Peyer's patch (tissue), 4 donors: ENCODE measurements around the gene YTHDF1.

Experiments used
- POLR2A ChIP-seq, 2 donors: fragments of 450-650 bp; IDR thresholded peaks; one replicate each; pipeline ENCODE4 v1.5.1; 2017; ENCODE audit warnings: antibody characterized with exemption in 2 of 2, mild to moderate bottlenecking in 2 of 2, moderate library complexity in 2 of 2
- TF ChIP-seq, protein P1 (sequence below), 6 experiments: fragments of 450-650 bp in 4 of 6; fragments of 200-600 bp in 2 of 6; sonication (generic) in 1 of 6; IDR thresholded peaks; one replicate each; pipeline ENCODE4 v1.5.1; 2017 to 2019; ENCODE audit warnings: antibody characterized with exemption in 6 of 6, mild to moderate bottlenecking in 3 of 6, moderate library complexity in 1 of 6

DNA sequence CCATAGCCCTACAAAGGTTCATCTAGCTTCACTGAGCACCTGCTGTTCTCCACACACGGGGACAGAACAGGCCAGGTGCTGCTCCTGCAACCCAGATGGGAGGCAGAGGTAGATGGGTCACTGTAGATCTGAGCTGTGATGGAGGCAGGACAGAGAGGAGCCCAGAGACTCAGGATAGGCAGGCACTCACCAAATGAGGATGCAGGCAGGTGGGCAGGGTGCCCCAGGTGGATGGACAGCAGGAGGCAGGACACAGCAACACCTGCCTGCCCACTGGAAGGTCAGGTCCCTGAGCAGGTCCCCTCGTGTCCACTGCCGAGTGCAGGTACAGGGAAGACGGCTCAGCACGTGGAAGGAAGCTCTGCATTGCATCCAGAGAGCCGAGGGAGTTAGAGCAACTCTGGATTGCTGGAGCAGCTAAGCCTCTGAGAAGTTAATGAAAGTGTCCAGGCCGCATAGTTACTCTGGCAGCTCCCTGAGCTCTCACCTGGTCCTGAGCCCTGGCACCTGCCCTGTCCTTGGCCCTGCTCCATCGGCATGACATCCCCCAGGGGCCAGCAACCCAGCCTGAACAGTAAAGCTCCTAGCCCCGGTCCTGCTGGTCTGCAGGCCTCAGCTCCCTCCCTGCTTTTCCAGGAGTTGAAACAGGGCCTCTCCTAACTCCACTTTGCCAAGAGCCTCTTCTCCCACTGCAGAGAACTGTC, 4.9 kb upstream of the YTHDF1 start:
- TF ChIP-seq POLR2A (IDR thresholded peaks at IDR 0.05) = no peak
- TF ChIP-seq, protein P1, sequence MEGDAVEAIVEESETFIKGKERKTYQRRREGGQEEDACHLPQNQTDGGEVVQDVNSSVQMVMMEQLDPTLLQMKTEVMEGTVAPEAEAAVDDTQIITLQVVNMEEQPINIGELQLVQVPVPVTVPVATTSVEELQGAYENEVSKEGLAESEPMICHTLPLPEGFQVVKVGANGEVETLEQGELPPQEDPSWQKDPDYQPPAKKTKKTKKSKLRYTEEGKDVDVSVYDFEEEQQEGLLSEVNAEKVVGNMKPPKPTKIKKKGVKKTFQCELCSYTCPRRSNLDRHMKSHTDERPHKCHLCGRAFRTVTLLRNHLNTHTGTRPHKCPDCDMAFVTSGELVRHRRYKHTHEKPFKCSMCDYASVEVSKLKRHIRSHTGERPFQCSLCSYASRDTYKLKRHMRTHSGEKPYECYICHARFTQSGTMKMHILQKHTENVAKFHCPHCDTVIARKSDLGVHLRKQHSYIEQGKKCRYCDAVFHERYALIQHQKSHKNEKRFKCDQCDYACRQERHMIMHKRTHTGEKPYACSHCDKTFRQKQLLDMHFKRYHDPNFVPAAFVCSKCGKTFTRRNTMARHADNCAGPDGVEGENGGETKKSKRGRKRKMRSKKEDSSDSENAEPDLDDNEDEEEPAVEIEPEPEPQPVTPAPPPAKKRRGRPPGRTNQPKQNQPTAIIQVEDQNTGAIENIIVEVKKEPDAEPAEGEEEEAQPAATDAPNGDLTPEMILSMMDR (IDR thresholded peaks at IDR 0.05) = no peak
